PC-3 (cell line): ENCODE results near the gene CKS1B. TPM values are rescaled to one million over a fixed set of nuclear protein-coding genes. Genes with fewer than 3 reads are reported as not detected.

ENCODE experiments used
- ATAC-seq: fragments of 200-7000 bp; cut with Tn5 transposase; 2 replicates; pipeline ENCODE4 v1.9.1; 2020; ENCODE audit warnings: mild to moderate bottlenecking, moderate library complexity
- BruUV-seq: library from RNA; stranded (reverse); fragments of 400-500 nt; replicated peaks from 2 replicates; lab custom pipeline; 2021; lab: Mats Ljungman, UMichigan
- CTCF ChIA-PET: fragments of 300-600 bp; sonication (Branson Sonifier 250); formaldehyde crosslinking; loops from one replicate; lab custom pipeline; 2022; ENCODE audit warnings: antibody characterized with exemption; lab: Charles Lee
- POLR2A ChIA-PET: fragments of 300-600 bp; sonication (Branson Sonifier 250); formaldehyde crosslinking; loops from one replicate; lab custom pipeline; 2022; ENCODE audit warnings: antibody characterized with exemption; ENCODE audit not compliant: unreplicated experiment; lab: Charles Lee
- DNase-seq: peaks from one replicate; pipeline ENCODE4 v3.0.0-alpha.2; 2015
- H2AFZ ChIP-seq: fragments of 300-600 bp; sonication (generic); 2 replicates; pipeline ENCODE4 v1.6.0; 2016; ENCODE audit warnings: antibody characterized with exemption, low read length
- H3F3A ChIP-seq: fragments of 300-600 bp; sonication (generic); one replicate; pipeline ENCODE4 v1.6.0; 2017; ENCODE audit warnings: antibody characterized with exemption, low read length, control low read depth, mild to moderate bottlenecking; ENCODE audit not compliant: unreplicated experiment
- H3K27ac ChIP-seq: fragments of 300-600 bp; sonication (generic); 2 replicates; pipeline ENCODE4 v1.5.1; 2016; ENCODE audit warnings: mild to moderate bottlenecking, low read length
- H3K27me3 ChIP-seq: fragments of 300-600 bp; sonication (generic); 2 replicates; pipeline ENCODE4 v1.6.1; 2016; ENCODE audit warnings: low read length, mixed read lengths
- H3K36me3 ChIP-seq: fragments of 300-600 bp; sonication (generic); 2 replicates; pipeline ENCODE4 v1.6.1; 2016; ENCODE audit warnings: low read depth, mixed run types, low read length, mixed read lengths
- H3K4me1 ChIP-seq: fragments of 300-600 bp; sonication (generic); 2 replicates; pipeline ENCODE4 v1.5.1; 2016; ENCODE audit warnings: low read length; ENCODE audit not compliant: insufficient read depth
- H3K4me2 ChIP-seq: fragments of 300-600 bp; sonication (generic); 2 replicates; pipeline ENCODE4 v1.6.0; 2016; ENCODE audit warnings: low read length
- H3K4me3 ChIP-seq: fragments of 300-600 bp; sonication (generic); 2 replicates; pipeline ENCODE4 v1.5.1; 2016; ENCODE audit warnings: mild to moderate bottlenecking, low read length, mixed read lengths
- H3K79me2 ChIP-seq: fragments of 300-600 bp; sonication (generic); 2 replicates; pipeline ENCODE4 v1.6.1; 2017; ENCODE audit warnings: low read length, mixed read lengths
- H3K9ac ChIP-seq: fragments of 300-600 bp; sonication (generic); 2 replicates; pipeline ENCODE4 v1.6.0; 2016; ENCODE audit warnings: mild to moderate bottlenecking, low read length
- H3K9me2 ChIP-seq: fragments of 300-600 bp; sonication (generic); replicated peaks from 2 replicates; pipeline ENCODE4 v1.6.1; 2016; ENCODE audit warnings: mixed run types, low read length, mixed read lengths
- H3K9me3 ChIP-seq: fragments of 300-600 bp; sonication (generic); 2 replicates; pipeline ENCODE4 v1.6.1; 2016; ENCODE audit warnings: low read length, mixed read lengths
- H4K20me1 ChIP-seq: fragments of 300-600 bp; sonication (generic); 2 replicates; pipeline ENCODE4 v1.6.1; 2016; ENCODE audit warnings: low read length, mixed read lengths
- EZH2 ChIP-seq: fragments of 300-600 bp; sonication (generic); IDR thresholded peaks from one replicate; pipeline ENCODE4 v1.6.1; 2017; ENCODE audit warnings: antibody characterized with exemption, mild to moderate bottlenecking, low read length; ENCODE audit not compliant: unreplicated experiment
- EZH2phosphoT487 ChIP-seq: fragments of 300-600 bp; sonication (generic); IDR thresholded peaks from 2 replicates; pipeline ENCODE4 v1.6.1; 2018; ENCODE audit warnings: mild to moderate bottlenecking, antibody characterized with exemption, low read length, borderline replicate concordance
- intact Hi-C: fragments of 100-400 bp; cut with micrococcal nuclease; formaldehyde crosslinking; loops from 2 replicates; pipeline ENCODE4 v1.9.0; 2023
- total RNA-seq: library from RNA; depleted of rRNA; stranded (reverse); fragments of >200 nt; gene quantifications from 2 replicates; pipeline ENCODE4 v1.2.3, GENCODE V29; 2014
- TF ChIP-seq, protein P1 (sequence below): fragments of 300-600 bp; sonication (generic); conservative IDR thresholded peaks from 2 replicates; pipeline ENCODE4 v1.5.1; 2017; ENCODE audit warnings: antibody characterized with exemption, low read depth, mild to moderate bottlenecking, low read length

CKS1B gene
- total RNA-seq, 1 experiment from 2014 or later, result 390 TPM

DNA sequence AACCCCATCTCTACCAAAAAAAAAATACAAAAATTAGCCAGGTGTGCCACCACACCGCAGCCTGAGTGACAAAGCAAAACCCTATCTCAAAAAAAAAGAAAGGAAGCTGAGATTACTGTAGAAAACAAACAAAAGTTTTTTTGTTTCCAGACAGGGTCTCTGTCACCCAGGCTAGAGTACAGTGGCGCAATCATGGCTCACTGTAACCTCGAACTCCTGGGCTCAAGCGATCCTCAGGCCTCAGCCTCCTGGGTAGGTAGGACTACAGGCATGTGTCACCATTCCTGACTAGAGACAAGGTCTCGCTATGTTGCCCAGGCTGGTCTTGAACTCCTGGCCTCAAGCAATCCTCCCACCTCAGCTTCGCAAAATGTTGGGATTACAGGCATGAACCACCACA is 10.1 kb upstream of the CKS1B start:
- no TSS peak for BruUV-seq
- peaks cover 44% of the 10 kb centered on the region for H3K79me2 ChIP-seq
- ChIA-PET CTCF (interaction anchor here (0.5 to 0.7 kb wide), 2 partner anchors 53 to 56 kb away, joined by 3 to 4 read pairs; no protein-coding TSS in a partner anchor), POLR2A (no interaction called here)
- TF ChIP-seq, protein P1, sequence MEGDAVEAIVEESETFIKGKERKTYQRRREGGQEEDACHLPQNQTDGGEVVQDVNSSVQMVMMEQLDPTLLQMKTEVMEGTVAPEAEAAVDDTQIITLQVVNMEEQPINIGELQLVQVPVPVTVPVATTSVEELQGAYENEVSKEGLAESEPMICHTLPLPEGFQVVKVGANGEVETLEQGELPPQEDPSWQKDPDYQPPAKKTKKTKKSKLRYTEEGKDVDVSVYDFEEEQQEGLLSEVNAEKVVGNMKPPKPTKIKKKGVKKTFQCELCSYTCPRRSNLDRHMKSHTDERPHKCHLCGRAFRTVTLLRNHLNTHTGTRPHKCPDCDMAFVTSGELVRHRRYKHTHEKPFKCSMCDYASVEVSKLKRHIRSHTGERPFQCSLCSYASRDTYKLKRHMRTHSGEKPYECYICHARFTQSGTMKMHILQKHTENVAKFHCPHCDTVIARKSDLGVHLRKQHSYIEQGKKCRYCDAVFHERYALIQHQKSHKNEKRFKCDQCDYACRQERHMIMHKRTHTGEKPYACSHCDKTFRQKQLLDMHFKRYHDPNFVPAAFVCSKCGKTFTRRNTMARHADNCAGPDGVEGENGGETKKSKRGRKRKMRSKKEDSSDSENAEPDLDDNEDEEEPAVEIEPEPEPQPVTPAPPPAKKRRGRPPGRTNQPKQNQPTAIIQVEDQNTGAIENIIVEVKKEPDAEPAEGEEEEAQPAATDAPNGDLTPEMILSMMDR, result no peak
- no peak for TF ChIP-seq EZH2phosphoT487
- no peak for TF ChIP-seq EZH2
- intact Hi-C loops, result loop anchor here (1.0 kb wide), 1 partner anchor 8 kb away; no protein-coding TSS in a partner anchor
- H3K4me1 ChIP-seq, result peaks cover 17% of the 10 kb centered on the region
- no peaks in the 10 kb centered on the region for H3K9me3 ChIP-seq
- no peak overlapping the region for H3K4me3 ChIP-seq
- no peak overlapping the region for H3K4me2 ChIP-seq
- no peak overlapping the region for H3K27ac ChIP-seq
- H3K36me3 ChIP-seq, result peaks cover 45% of the 10 kb centered on the region
- DNase-seq, result no peak
- no peaks in the 10 kb centered on the region for H3K9me2 ChIP-seq
- H3K9ac ChIP-seq, result no peak overlapping the region
- no peak for ATAC-seq
- H4K20me1 ChIP-seq, result no peaks in the 10 kb centered on the region
- no peaks in the 10 kb centered on the region for H3F3A ChIP-seq
- H2AFZ ChIP-seq, result no peak overlapping the region
- H3K27me3 ChIP-seq, result no peaks in the 10 kb centered on the region

DNA sequence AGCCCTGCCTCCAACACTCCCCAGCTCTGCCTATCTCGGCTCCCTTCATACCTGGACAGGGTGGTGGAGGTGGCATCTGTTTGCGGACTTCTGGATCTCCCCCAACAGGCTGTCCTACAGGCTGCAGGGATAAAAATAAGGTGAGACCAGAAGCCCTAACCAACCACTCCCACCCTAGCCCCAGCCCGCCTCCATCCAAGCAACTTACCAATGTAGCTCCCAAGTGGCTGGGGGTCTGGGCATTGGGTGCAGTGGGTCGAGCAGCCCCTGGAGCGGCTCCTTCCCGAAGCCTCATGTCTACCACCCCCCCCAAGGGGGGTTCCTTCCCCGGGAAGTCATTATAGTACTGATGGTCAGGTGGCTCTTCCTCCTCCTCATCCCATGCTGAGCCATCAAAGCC is 8.4 kb upstream of the CKS1B start:
- peaks cover 22% of the 10 kb centered on the region for H3K4me1 ChIP-seq
- BruUV-seq, result no TSS peak
- POLR2A ChIA-PET, result no interaction called here

More for the DNA sequence above, 8.4 kb upstream of the CKS1B start:
- Histone ChIP-seq H4K20me1 (no peaks in the 10 kb centered on the region), H3K79me2 (peaks cover 45% of the 10 kb centered on the region), H3K9me2 (no peaks in the 10 kb centered on the region), H3K27me3 (no peaks in the 10 kb centered on the region), H3F3A (no peaks in the 10 kb centered on the region), H3K27ac (no peak overlapping the region), H3K36me3 (peaks cover 45% of the 10 kb centered on the region), H3K4me3 (no peak overlapping the region), H3K9ac (no peak overlapping the region), H3K4me2 (no peak overlapping the region), H3K9me3 (no peaks in the 10 kb centered on the region), H2AFZ (no peak overlapping the region)
- intact Hi-C loops, result no loop called here
- no peak for DNase-seq
- CTCF ChIA-PET, result no interaction called here
- no peak for ATAC-seq
- TF ChIP-seq EZH2 (no peak), EZH2phosphoT487 (no peak)
- TF ChIP-seq, protein P1, result no peak
